ENCODE results near the gene TNS3. TPM values are rescaled to one million over a fixed set of nuclear protein-coding genes. Genes with fewer than 3 reads are reported as not detected.
A peak's percentile ranks its signal among the peaks of the same experiment; 100 is the strongest.

The TNS3 gene
- total RNA-seq, 1 donor from 2014 or later: 47.2 TPM

- DNase-seq (ENCODE audit: low spot score) (no peak), ATAC-seq (no peak)
Measured at GRCh38 chr7:47338026-47338425, 243.9 kb downstream of the TNS3 start.

- DNase-seq (ENCODE audit: low spot score) (peak; percentile 43), ATAC-seq (peak; percentile 64)
Measured at GRCh38 chr7:47337531-47337930, 244.4 kb downstream of the TNS3 start.

GRCh38 chr7:47336472-47337425 is 245.2 kb downstream of the TNS3 start:
- peak; percentile 11 for DNase-seq (ENCODE audit: low spot score)
- no peak for ATAC-seq

DNA sequence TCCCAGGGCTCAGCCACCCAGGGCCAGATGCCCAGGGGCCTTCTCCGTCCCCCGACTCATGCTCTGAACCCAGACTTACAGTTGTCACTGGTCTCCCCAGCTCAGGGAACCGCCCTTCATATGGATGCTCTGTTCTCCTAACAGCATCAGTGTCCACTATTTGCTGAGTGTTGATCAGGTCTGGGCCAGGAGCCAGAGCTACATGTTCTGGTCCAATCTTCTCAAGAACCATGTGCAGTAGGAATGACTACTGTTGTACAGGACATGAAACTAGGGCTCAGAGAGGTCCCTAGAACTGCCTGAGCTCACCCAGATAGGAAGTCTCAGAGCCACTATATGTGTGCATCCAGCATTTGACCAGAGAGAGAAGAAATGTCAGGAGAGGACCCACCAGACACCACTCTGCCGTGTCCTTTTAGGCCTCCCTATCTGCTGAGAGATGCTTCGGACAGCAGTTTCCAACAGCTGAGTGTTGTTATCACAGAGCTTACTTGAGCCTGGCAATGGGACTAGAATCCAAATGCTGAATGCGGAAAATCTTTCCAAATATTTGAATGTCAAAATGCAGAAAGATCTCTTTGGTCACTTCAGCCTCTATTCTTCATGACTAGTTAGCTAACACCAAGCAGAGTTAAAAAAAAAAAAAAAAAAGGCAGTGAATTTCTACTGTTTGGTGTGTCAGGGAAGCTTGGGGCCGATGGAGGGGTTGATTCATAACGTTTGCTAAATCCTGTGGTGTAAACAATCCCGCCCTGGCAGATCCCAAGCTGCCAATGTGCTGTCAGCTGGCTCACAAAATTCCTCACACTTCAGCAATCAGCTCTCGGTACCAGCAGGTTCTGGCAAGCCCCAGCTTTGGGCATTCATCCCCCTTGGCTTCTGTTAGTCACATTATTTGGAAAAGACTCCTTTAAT is 246.1 kb downstream of the TNS3 start:
- DNase-seq (ENCODE audit: low spot score) (no peak), ATAC-seq (no peak)

DNA sequence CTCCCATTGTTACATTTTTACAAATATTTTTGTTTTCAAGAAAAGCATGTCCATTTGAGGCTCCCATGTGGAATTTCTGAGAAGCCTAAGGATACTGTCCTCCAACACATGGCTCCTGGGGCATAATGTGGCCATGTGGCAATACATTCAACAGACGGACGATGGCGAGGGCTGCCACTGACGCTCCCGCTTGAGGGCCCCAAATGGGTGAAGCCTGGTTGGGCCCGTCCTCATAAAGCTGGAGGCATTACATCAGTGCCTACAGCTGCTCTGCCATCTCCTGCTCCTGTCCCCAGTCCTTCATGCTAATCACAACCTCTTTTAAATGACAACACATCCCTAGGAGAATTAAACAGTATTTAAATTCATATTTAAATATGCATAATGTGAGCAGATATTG is 246.8 kb downstream of the TNS3 start:
- no peak for DNase-seq (ENCODE audit: low spot score)
- no peak for ATAC-seq

DNA sequence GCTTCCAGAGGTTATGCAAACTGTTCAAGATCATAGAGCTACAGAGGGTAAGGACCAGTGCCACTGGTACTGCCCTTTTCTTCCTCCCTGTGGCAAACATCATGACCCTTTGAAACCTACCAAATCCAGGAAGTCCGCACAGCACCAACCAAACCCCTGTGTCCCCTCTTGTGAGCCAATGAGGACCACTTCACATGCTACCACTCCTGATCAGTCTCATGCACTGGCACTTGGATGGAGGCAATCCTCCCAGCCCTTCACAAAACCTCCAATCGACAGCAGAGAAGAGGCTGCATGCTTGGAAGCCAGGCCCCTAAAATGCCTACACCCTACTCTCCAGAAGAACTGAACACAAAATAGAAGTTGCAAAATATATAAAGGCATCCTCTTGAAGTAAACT is 248.0 kb downstream of the TNS3 start:
- ATAC-seq (no peak), DNase-seq (ENCODE audit: low spot score) (no peak)

DNA sequence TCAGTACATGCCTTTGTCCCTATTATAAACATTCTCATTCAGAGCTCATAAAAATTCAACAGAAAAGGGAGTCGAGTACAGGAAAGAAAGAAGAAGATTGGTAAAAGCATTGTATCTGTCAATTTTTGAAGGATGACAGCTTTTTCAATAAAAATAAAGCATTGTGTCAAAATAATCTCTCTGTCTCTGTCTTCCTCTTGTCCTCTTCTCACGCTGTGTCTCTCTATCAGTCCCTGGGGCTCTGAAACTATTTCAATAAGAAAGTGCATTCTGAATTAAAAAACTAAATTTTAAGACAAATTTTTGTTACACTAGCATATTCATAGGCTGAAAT is 248.4 kb downstream of the TNS3 start:
- DNase-seq (ENCODE audit: low spot score) (no peak), ATAC-seq (no peak)

DNA sequence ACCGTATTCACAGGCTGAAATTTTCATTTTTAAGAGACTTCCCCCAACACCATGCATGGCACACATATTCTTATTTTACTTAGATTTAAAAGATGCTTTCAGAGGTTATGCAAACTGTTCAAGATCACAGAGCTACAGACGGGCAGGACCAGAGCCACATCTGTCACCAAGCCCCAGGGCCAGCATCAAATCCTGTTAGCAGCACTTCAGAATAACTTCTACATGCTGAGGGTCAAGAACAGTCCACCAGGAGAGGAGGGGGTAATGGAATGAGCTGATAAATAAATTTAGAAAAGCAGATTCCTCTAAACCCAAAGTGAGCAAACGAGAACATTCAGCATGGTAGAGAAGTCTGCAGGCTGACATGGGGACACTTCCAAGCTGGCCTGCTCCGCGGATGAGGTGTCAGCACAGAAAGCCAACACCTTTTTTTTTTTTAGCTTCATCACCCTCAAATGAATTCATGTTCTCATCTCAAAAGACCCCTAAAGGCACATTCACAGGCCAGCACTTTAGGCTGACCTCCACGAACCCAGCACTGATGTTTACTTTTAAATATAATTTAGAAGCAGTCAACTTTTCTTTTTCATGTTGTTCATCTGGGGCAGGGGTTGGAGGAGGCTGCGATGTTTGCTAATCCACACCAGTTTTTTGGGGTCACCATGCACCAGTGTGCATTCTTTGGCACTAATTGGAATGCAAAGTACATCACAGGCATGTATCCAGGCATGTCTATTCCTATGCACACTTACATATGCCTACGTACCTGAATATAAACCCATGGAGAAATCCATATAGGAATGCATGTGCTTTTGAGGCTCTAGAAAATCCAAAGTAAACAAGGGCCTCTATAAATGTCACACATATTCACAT is 249.0 kb downstream of the TNS3 start:
- ATAC-seq: no peak
- DNase-seq (ENCODE audit: low spot score): no peak

GRCh38 chr7:47332213-47332612 is 249.7 kb downstream of the TNS3 start:
- no peak for DNase-seq (ENCODE audit: low spot score)
- no peak for ATAC-seq

- ATAC-seq: no peak
- no peak for DNase-seq (ENCODE audit: low spot score)
Measured at GRCh38 chr7:47331179-47331565, 250.7 kb downstream of the TNS3 start.

GRCh38 chr7:47330561-47331178 is 251.2 kb downstream of the TNS3 start:
- peak; percentile 34 for DNase-seq (ENCODE audit: low spot score)
- ATAC-seq: no peak

DNA sequence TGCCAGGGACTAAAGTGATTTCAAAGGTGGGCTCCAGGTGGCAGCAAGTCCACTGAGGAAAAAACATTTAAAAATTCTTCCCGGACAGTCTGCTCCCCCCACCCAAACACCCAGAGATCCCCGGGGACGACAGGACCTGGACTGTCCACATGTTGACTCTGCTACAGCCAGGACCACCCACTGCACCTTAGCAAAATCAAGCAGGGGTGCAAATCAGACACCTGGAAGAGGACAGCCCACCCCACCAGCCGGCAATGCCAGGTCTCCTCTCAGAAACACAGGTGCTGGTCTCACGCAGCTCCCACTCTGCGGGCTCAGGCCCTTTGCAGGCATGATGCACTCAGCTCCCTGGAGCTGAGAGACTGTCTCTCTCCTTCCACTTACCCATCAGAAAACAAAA is 251.9 kb downstream of the TNS3 start:
- DNase-seq (ENCODE audit: low spot score) (peak; percentile 34), ATAC-seq (no peak)

DNA sequence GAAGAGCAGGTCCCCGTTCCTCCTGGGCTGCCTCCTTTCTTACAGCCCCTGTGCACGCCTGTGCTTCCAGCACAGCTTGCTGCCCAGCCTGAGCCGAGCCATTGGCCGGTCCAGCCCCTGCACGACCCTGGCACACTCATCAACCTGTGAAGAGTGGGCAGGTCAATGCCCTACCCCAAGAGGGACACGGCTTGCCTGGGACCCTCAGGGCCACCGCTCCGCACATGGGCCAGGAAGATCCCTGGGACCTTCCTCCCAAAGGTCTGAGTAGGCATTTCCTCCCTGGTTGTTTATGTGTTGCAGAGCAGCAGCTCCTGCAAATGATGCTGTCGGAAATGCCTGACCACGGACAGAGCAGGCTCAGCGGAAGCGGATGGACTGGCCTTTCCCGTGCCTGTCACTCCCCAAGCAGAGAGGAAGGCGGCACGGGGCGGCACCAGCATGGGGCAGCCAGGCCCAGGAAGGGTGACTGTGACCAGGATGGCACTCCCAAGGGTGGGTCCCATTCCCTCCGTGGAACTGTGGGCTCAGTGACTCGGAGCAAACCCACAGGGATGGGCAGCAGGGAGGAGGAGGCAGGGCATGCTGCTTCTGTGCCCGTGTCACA is 252.5 kb downstream of the TNS3 start:
- DNase-seq (ENCODE audit: low spot score) (peak; percentile 43), ATAC-seq (peak; percentile 46)

- no peak for ATAC-seq
- peak; percentile 41 for DNase-seq (ENCODE audit: low spot score)
Measured at GRCh38 chr7:47328392-47329319, 253.3 kb downstream of the TNS3 start.

GRCh38 chr7:47327698-47328391 is 254.1 kb downstream of the TNS3 start:
- ATAC-seq: peak; percentile 68
- DNase-seq (ENCODE audit: low spot score): peak; percentile 62

- DNase-seq (ENCODE audit: low spot score) (peak; percentile 33), ATAC-seq (no peak)
Measured at GRCh38 chr7:47327346-47327697, 254.6 kb downstream of the TNS3 start.

DNA sequence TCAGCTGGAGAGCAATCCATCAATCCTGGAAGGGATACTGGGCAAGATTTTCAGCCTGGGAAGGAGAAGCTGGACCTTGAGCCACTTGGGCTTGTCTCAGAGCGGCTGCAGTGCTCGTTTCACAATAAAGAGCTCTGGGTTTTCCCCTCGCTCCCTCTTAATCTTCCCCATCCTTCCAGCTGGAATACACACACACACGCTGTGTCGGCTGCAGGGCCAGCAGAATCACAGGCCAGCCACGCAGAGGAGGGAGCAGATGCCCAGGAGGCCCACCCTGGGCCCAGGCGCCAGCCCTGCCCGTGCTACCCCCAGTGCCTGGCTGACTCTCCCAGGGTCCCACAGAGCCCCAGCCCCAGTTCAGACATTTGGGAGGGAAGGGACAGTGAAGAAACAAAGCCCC is 255.1 kb downstream of the TNS3 start:
- no peak for ATAC-seq
- DNase-seq (ENCODE audit: low spot score): peak; percentile 41

GRCh38 chr7:47326220-47326619 is 255.7 kb downstream of the TNS3 start:
- ATAC-seq (no peak), DNase-seq (ENCODE audit: low spot score) (no peak)
